Skeletal muscle tissue (tissue), 4 donors: Measurements from ENCODE around the gene PMPCA. TPM values are rescaled to one million over a fixed set of nuclear protein-coding genes. Genes with fewer than 3 reads are reported as not detected.

ENCODE experiments used
- H3K27ac ChIP-seq: one replicate; pipeline ENCODE4 v1.7.0; 2013; ENCODE audit warnings: mild to moderate bottlenecking, low read depth, low read length, inconsistent platforms
- H3K27me3 ChIP-seq, 3 donors: one replicate each; pipeline ENCODE4 v1.7.0; 2013; ENCODE audit warnings: low read length in 3 of 3; ENCODE audit not compliant: control insufficient read depth in 3 of 3, insufficient read depth in 3 of 3
- H3K36me3 ChIP-seq, 3 donors: one replicate each; pipeline ENCODE4 v1.7.0; 2013; ENCODE audit warnings: low read length in 3 of 3; ENCODE audit not compliant: control insufficient read depth in 3 of 3, insufficient read depth in 3 of 3
- H3K4me1 ChIP-seq, 3 donors: one replicate each; pipeline ENCODE4 v1.7.0; 2013; ENCODE audit warnings: low read length in 3 of 3, mild to moderate bottlenecking in 3 of 3; ENCODE audit not compliant: control insufficient read depth in 3 of 3, insufficient read depth in 3 of 3
- H3K4me3 ChIP-seq, 3 donors: one replicate each; pipeline ENCODE4 v1.7.0; 2013; ENCODE audit warnings: low read length in 3 of 3
- H3K9ac ChIP-seq, 3 donors: one replicate each; pipeline ENCODE4 v1.7.0; 2013; ENCODE audit warnings: low read length in 3 of 3, mild to moderate bottlenecking in 3 of 3, moderate library complexity in 2 of 3, low read depth in 1 of 3
- H3K9me3 ChIP-seq, 3 donors: one replicate each; pipeline ENCODE4 v1.7.0; 2013; ENCODE audit warnings: low read length in 3 of 3; ENCODE audit not compliant: control insufficient read depth in 3 of 3
- total RNA-seq: library from RNA; depleted of rRNA; stranded (reverse); fragments of >200 nt; gene quantifications from one replicate; pipeline ENCODE4 v1.2.3, GENCODE V29; 2014
- donor health status: Osteomylitis.

PMPCA gene
- total RNA-seq, 1 donor from 2014 or later: 30.3 TPM

DNA sequence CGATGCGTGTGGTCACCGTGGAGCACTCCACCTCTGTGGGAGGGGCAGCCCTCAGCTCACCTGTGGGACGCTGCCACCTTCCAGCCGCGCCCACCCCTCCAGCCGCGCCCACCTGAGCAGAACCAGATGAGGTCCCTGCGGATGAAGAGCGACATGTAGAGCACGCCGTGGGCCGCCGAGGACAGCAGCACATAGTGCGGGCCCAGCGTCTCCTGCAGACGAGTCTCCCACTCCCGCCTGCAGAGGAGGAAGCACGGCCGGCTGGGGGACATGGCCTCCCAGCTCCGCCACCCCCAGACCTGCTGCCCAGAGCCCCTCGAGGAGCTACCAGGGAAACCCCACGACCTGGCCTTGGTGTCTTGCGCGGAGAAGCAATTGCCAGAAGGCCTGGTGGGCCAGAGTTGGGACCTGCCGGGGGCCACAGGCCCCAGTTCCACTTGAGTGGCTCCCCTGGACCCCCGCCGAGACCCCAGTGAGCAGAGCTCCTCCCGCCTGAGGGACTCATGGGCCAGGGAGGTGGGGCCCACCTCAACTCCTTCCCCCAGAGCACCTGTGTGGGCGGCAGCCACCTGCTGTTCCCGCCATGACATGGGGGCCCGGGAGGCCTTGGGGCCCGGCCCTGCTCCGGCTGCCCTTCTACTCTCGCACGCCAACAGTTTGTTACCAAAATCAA lies 22.7 kb downstream of the PMPCA start:
- Histone ChIP-seq H3K4me3 (no peak overlapping the region), H3K4me1 (peaks cover 13 to 17% (median 15%) of the 10 kb centered on the region in 3 donors), H3K9ac (no peak overlapping the region), H3K27ac (no peak overlapping the region), H3K27me3 (no peaks in the 10 kb centered on the region), H3K9me3 (no peaks in the 10 kb centered on the region), H3K36me3 (peaks cover 19 to 37% (median 30%) of the 10 kb centered on the region in 3 donors)

DNA sequence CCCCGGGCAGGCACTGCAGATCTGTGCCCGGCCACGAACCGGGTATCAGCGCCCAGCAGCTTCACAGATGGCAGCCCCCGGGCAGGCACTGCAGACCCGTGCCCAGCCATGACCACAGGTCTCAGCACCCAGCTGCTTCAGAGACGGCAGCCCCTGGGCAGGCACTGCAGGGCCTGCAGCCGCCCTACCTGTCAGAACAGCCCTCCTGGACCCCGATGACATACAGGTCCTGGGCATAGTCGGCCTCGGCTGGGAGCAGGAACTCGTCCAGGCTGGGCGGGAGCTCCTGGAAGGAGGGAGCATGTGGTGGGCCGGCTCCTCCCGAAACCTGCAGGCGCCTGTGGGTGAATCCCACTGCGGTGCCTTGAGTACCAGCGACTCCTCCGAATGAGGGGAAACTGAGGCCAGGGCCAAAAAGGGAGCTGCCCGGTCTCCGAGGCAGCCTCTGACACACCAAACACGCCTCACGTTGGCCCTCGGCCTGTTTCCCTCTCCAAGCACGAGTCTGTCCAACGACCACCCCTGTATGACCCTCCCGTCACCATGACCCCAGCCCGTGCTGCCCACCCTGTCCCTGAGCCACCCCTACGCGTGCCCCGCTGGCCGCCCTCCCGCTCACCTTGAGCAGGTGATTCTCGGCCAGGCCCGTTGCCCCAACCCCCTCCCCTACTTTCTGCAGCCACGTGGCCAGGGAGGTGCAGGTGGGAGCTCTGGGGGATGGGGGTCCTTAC lies 23.6 kb downstream of the PMPCA start:
- peaks cover 15 to 34% (median 26%) of the 10 kb centered on the region in 3 donors for H3K36me3 ChIP-seq

DNA sequence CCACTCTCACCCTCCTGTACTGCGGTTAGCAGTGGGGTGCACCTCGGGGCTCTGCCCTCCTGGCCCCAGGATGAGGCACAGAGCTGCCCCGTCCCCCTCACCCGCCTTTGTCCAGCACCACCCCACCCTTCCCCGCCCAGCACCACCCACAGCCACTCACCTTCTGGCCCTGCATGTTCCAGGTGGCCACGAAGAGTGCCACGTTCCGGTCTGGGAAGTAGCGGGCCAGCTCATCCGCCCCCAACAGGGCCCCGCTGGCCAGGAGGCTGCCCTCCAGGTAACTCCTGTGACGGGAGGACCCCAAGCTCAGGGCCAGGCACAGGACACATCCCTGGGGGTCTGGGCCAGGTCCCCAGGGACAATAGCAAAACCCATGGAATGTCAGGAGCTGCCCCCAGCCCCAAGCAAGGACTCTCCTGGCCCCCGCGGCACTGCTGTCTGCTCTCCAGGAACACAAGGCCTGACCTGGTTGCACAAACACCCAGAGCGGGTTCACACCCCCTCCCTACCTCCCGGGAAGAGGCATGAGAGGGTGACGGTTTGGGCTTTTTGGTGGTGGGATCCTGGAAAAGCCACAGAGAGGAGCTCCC lies 24.2 kb downstream of the PMPCA start:
- Histone ChIP-seq H3K4me3 (no peak overlapping the region), H3K4me1 (peaks cover 15 to 28% (median 22%) of the 10 kb centered on the region in 3 donors), H3K9me3 (no peaks in the 10 kb centered on the region), H3K27me3 (no peaks in the 10 kb centered on the region), H3K27ac (no peak overlapping the region), H3K36me3 (peaks cover 11 to 28% (median 21%) of the 10 kb centered on the region in 3 donors), H3K9ac (no peak overlapping the region)

More for the DNA sequence above, 23.6 kb downstream of the PMPCA start:
- no peak overlapping the region for H3K4me3 ChIP-seq
- no peaks in the 10 kb centered on the region for H3K9me3 ChIP-seq
- H3K4me1 ChIP-seq: peaks cover 15 to 25% (median 22%) of the 10 kb centered on the region in 3 donors
- H3K27ac ChIP-seq: no peak overlapping the region
- H3K9ac ChIP-seq: no peak overlapping the region
- no peaks in the 10 kb centered on the region for H3K27me3 ChIP-seq

DNA sequence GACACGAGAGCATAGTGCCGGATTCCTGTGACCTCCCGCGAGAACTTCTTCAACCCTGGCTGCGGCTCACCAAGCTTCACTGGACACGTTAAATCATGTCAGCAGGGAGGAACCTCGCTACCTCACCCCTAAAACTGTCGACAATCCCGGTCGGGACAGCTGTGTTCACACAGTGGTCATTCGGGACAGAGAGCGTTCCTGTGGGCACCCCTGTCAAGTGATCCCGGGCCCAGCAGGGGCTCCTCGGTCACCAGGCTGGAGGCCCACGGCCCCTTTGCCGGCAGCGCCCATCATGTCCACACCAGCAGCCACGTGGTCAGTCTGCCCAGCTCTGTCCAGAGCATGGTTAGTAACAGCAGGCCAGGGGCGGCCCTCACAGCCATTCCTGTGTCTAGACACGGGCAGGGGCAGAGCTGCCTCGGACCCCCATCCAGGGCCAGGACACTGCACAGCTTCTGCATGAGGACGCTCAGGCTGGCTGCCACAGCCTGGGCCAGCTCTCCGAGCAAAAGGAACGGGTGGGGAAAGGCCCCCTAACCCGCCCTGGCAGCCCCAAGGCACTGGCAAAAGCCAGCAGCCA lies 25.7 kb downstream of the PMPCA start:
- Histone ChIP-seq H3K9me3 (no peaks in the 10 kb centered on the region), H3K9ac (no peak overlapping the region), H3K4me1 (peaks cover 19 to 36% (median 30%) of the 10 kb centered on the region in 3 donors), H3K4me3 (no peak overlapping the region), H3K36me3 (peaks cover 6 to 23% (median 12%) of the 10 kb centered on the region in 3 donors), H3K27me3 (no peaks in the 10 kb centered on the region), H3K27ac (no peak overlapping the region)

DNA sequence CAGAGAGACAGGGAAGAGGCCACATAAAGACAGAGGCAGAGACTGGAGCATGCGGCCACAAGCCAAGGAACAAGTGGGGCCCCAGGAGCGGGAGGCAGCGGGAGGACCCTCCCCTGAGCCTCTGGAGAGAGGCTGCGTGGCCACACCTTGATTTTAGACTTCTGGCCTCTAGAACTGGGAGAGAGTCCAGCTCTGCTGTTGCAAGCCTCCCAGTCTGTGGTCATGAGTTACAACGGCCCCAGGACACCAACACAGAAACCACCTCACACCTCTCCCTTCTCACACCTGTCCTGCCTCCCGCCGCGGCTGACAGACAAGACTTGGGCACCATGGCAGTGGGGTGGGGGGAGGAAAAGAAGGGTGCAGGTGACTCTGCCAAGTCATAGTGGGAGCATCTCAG lies 27.0 kb downstream of the PMPCA start:
- Histone ChIP-seq H3K4me1 (peaks cover 19 to 36% (median 30%) of the 10 kb centered on the region in 3 donors), H3K27me3 (no peaks in the 10 kb centered on the region), H3K4me3 (peak overlapping the region; percentile 43 to 80 (median 54)), H3K36me3 (peaks cover 15 to 31% (median 22%) of the 10 kb centered on the region in 3 donors), H3K9ac (peak overlapping the region; percentile 70 to 86 (median 75)), H3K9me3 (no peaks in the 10 kb centered on the region), H3K27ac (no peak overlapping the region)

DNA sequence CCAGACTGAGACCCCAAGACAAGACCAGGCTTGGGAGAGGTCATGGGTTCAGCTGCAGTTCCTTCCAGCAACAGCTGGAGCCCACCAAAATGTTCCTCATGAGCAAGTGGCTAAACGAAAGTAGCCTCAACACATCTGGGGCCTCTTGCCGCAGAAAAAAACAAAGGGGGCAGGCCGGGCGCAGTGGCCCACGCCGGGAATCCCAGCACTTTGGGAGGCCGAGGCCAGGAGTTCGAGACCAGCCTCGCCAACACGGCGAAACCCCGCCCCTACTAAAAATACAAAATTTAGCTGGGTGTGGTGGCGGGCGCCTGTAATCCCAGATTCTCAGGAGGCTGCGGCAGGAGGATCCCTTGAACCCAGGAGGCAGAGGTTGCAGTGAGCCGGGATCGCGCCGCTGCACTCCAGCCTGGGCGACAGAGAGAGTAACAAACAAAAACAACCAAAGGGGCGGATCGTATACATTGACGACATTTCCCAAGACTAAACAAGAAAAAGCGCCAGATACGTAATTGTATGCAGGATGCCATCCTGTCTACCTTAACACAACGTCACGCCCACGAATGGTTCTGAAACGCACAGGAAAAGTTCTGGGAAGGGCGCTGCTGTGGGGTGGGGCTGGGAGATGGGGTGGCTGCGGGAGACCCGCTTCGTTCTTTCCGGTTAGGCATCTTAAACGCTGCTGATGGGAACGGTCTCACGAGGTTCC lies 27.5 kb downstream of the PMPCA start:
- Histone ChIP-seq H3K9ac (peak overlapping the region; percentile 75 to 86 (median 76)), H3K4me1 (peaks cover 19 to 36% (median 30%) of the 10 kb centered on the region in 3 donors), H3K36me3 (peaks cover 21 to 34% (median 24%) of the 10 kb centered on the region in 3 donors), H3K4me3 (peak overlapping the region; percentile 74 to 80 (median 79)), H3K27ac (no peak overlapping the region), H3K27me3 (no peaks in the 10 kb centered on the region), H3K9me3 (no peaks in the 10 kb centered on the region)

DNA sequence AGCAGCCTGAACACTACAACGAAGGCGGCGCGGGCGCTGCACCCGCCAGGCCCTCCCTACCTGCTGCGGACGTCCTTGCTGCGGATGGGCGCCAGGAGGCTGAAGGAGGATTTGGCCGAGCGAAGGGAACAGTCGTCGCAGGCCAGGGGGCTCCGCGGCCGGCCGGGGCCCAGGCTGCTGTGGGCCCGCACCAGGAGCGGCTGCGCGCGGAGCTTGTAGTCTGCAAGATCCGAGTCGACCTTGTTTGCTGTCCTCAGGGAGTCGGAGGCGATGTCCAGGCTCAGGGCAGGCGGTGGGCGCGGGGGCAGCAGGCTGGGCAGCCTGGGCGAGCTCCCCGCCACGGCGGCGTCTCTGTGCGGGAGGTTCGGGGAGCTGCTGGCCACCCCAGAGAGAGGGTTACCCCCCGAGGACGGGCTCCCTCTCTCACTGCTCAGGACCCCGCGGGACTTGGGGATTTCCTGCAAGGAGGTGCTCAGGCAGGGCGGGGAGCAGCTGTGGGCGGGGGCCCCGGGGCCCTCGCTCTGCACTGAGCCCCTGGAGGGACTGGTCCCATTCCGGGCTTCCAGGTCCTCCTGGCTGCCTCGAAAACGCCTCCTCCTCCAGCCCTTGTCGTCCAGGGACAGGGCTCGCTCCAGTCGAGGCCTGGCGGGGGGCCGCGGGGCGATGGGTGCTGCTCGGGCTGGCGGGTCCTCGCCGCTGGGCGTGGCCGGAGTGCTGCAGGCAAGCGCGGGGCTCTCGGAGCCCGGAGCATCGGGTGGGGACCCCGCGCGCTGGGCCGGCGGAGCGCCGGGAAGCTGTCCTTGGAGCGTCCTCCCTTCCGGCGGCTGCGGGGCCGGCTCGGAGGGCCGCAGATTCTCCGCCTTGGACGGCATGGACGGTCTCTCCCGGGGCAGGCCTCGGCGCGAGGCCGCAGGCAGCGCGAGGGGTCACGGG lies 28.4 kb downstream of the PMPCA start:
- H3K9ac ChIP-seq: peak overlapping the region; percentile 75 to 86 (median 76)
- no peaks in the 10 kb centered on the region for H3K9me3 ChIP-seq
- H3K4me3 ChIP-seq: peak overlapping the region; percentile 74 to 80 (median 79)
- peaks cover 19 to 36% (median 30%) of the 10 kb centered on the region in 3 donors for H3K4me1 ChIP-seq
- peaks cover 29 to 38% (median 31%) of the 10 kb centered on the region in 3 donors for H3K36me3 ChIP-seq
- no peak overlapping the region for H3K27ac ChIP-seq
- H3K27me3 ChIP-seq: no peaks in the 10 kb centered on the region

DNA sequence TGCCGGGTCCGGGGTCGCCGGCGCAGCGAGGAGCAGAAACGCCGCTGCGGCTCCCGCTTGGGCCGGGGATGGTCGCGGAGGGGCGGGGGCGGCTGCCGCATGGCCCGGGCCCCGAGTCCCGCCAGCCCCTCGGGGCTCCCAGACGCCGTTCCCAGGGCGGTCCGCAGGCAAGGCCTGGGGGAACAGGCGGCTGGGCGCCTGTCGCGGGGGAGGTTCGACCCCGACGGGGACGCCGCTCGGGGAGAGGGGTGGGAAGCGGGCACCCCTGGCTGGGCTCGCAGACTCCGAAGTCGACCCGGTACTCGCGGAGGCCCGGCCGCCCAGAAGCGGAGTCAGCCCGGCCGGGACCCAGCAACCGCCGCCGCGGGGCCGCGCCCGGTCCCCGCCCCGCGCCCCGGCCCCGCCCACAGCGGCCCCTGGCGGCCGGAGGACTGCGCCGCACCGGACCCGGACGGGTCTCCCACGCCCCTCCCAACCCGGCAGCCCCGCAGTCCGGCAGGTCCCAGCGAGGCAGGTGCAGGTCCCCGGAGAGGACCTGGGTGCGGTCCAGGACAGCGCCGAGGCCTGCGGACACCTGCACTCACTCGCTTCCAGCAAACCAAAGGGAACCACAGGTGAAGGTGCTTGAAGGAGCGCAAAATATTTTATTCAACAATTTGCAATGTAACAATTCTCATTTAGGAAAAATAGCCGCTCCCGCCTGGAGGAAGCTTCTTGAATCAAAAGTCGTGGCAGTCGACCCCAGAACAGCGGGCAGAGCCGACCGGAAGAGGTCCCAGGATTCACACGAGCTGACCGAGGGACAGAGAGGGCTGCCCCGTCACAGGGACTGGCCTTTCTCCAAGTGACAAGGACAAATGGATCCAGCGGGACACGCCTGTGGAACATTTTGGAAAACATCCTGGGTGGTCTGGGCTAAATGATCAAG lies 29.3 kb downstream of the PMPCA start, which contains the start of gene INPP5E:
Gene INPP5E (minus strand): TSS at position 365 of the 928 bp plus-strand sequence. CDS start 426 bp downstream, outside the sequence.
- Histone ChIP-seq H3K4me1 (peaks cover 19 to 36% (median 30%) of the 10 kb centered on the region in 3 donors), H3K27ac (peak within 1 kb of the TSS; percentile 55), H3K36me3 (peaks cover 34 to 44% (median 36%) of the 10 kb centered on the region in 3 donors)

More for the DNA sequence above, 29.3 kb downstream of the PMPCA start, which contains the start of gene INPP5E:
- H3K9me3 ChIP-seq: no peaks in the 10 kb centered on the region
- no peaks in the 10 kb centered on the region for H3K27me3 ChIP-seq
- H3K4me3 ChIP-seq: peak within 1 kb of the TSS; percentile 74 to 80 (median 79)
- H3K9ac ChIP-seq: peak within 1 kb of the TSS; percentile 75 to 86 (median 76)
